ENCODE results near the gene DSE.

DSE gene

GRCh38 chr6:116375262-116375661, 4.5 kb downstream of the DSE start:
- no peak for DNase-seq (ENCODE audit: low spot score)
- TF ChIP-seq CTCF (IDR thresholded peaks at IDR 0.05; ENCODE audit: borderline replicate concordance, control extremely low read depth, extremely low read depth, insufficient read depth, missing control alignments), result no peak
- in situ Hi-C loops (cut with MboI; ENCODE audit: low sequenced_read_pairs, unreplicated experiment), result no loop called here

- TF ChIP-seq CTCF (IDR thresholded peaks at IDR 0.05; ENCODE audit: borderline replicate concordance, control extremely low read depth, extremely low read depth, insufficient read depth, missing control alignments), result no peak
- no peak for DNase-seq (ENCODE audit: low spot score)
- in situ Hi-C loops (cut with MboI; ENCODE audit: low sequenced_read_pairs, unreplicated experiment), result no loop called here
Observed at GRCh38 chr6:116376149-116376548, 5.4 kb downstream of the DSE start.

GRCh38 chr6:116379764-116380163, 9.0 kb downstream of the DSE start:
- no peak for TF ChIP-seq CTCF (IDR thresholded peaks at IDR 0.05; ENCODE audit: borderline replicate concordance, control extremely low read depth, extremely low read depth, insufficient read depth, missing control alignments)
- in situ Hi-C loops (cut with MboI; ENCODE audit: low sequenced_read_pairs, unreplicated experiment), result no loop called here
- no peak for DNase-seq (ENCODE audit: low spot score)

GRCh38 chr6:116380346-116380745, 9.6 kb downstream of the DSE start:
- in situ Hi-C loops (cut with MboI; ENCODE audit: low sequenced_read_pairs, unreplicated experiment), result no loop called here
- no peak for DNase-seq (ENCODE audit: low spot score)
- no peak for TF ChIP-seq CTCF (IDR thresholded peaks at IDR 0.05; ENCODE audit: borderline replicate concordance, control extremely low read depth, extremely low read depth, insufficient read depth, missing control alignments)

- TF ChIP-seq CTCF (IDR thresholded peaks at IDR 0.05; ENCODE audit: borderline replicate concordance, control extremely low read depth, extremely low read depth, insufficient read depth, missing control alignments), result no peak
- DNase-seq (ENCODE audit: low spot score), result no peak
- in situ Hi-C loops (cut with MboI; ENCODE audit: low sequenced_read_pairs, unreplicated experiment), result no loop called here
Observed at GRCh38 chr6:116381000-116381399, 10.3 kb downstream of the DSE start.

GRCh38 chr6:116382587-116382986, 11.8 kb downstream of the DSE start:
- TF ChIP-seq CTCF (IDR thresholded peaks at IDR 0.05; ENCODE audit: borderline replicate concordance, control extremely low read depth, extremely low read depth, insufficient read depth, missing control alignments), result no peak
- in situ Hi-C loops (cut with MboI; ENCODE audit: low sequenced_read_pairs, unreplicated experiment), result no loop called here
- DNase-seq (ENCODE audit: low spot score), result no peak

All from GM13976 (cell line).